GM19455 (cell line): ENCODE data around the gene RANBP9.

Source experiments
- ATAC-seq: cut with Tn5 transposase; IDR thresholded peaks from one replicate; pipeline ENCODE4 v1.9.1; 2021; ENCODE audit not compliant: unreplicated experiment

Gene RANBP9

GRCh38 chr6:13711733-13712598, at the start of gene RANBP9:
RANBP9 (minus strand) TSS chr6:13711835; CDS start chr6:13711505, 330 bp downstream.
- peak; percentile 79 for ATAC-seq

GRCh38 chr6:13760307-13761304, 49.0 kb upstream of the RANBP9 start:
- ATAC-seq = no peak

GRCh38 chr6:13759025-13759424, 47.4 kb upstream of the RANBP9 start:
- ATAC-seq = no peak

- no peak for ATAC-seq
These were observed 43.0 kb upstream of the RANBP9 start for GRCh38 chr6:13754644-13755043.

GRCh38 chr6:13743736-13744127, 32.1 kb upstream of the RANBP9 start:
- no peak for ATAC-seq

- ATAC-seq = no peak
These were observed 31.5 kb upstream of the RANBP9 start for GRCh38 chr6:13742961-13743735.

GRCh38 chr6:13741365-13741764, 29.7 kb upstream of the RANBP9 start:
- no peak for ATAC-seq

- ATAC-seq = no peak
These were observed 23.4 kb upstream of the RANBP9 start for GRCh38 chr6:13735031-13735430.

GRCh38 chr6:13733178-13733887, 21.7 kb upstream of the RANBP9 start:
- no peak for ATAC-seq

GRCh38 chr6:13730704-13731103, 19.1 kb upstream of the RANBP9 start:
- no peak for ATAC-seq

GRCh38 chr6:13729891-13730290, 18.3 kb upstream of the RANBP9 start:
- no peak for ATAC-seq

- ATAC-seq = no peak
These were observed 13.9 kb upstream of the RANBP9 start for GRCh38 chr6:13725570-13725969.

- ATAC-seq = no peak
These were observed 13.4 kb upstream of the RANBP9 start for GRCh38 chr6:13725052-13725451.

- no peak for ATAC-seq
These were observed 12.5 kb upstream of the RANBP9 start for GRCh38 chr6:13724182-13724581.

GRCh38 chr6:13722880-13723279, 11.2 kb upstream of the RANBP9 start:
- no peak for ATAC-seq

- no peak for ATAC-seq
These were observed 6.5 kb upstream of the RANBP9 start for GRCh38 chr6:13718123-13718458.

GRCh38 chr6:13716955-13717295, 5.3 kb upstream of the RANBP9 start:
- ATAC-seq = no peak

- no peak for ATAC-seq
These were observed 4.8 kb upstream of the RANBP9 start for GRCh38 chr6:13716225-13716954.

- no peak for ATAC-seq
These were observed 3.8 kb upstream of the RANBP9 start for GRCh38 chr6:13715444-13715883.

GRCh38 chr6:13712599-13712898, 914 bp upstream of the RANBP9 start:
- no peak for ATAC-seq
